IMR-90 (cell line): Measurements from ENCODE around the gene KTN1. TPM values are rescaled to one million over a fixed set of nuclear protein-coding genes. Genes with fewer than 3 reads are reported as not detected.

Experiments
- ATAC-seq: fragments of 200-7000 bp; cut with Tn5 transposase; 2 replicates; pipeline ENCODE4 v1.9.1; 2020; ENCODE audit warnings: low read depth, mild to moderate bottlenecking, moderate library complexity
- BruUV-seq: library from RNA; stranded (reverse); fragments of 400-500 nt; replicated peaks from 2 replicates; lab custom pipeline; 2021; lab: Mats Ljungman, UMichigan
- CTCF ChIA-PET: fragments of 300-600 bp; formaldehyde crosslinking; extraction: SDS; loops from one replicate; lab custom pipeline; 2021; ENCODE audit warnings: antibody characterized with exemption; lab: Yijun Ruan, JAX
- POLR2A ChIA-PET: fragments of 300-600 bp; sonication (Branson Sonifier 250); formaldehyde crosslinking; loops from one replicate; lab custom pipeline; 2022; ENCODE audit warnings: antibody characterized with exemption; ENCODE audit not compliant: unreplicated experiment; lab: Charles Lee
- DNase-seq: peaks from one replicate; pipeline ENCODE4 v3.0.0; 2013
- H2AFZ ChIP-seq: replicated peaks from 2 replicates; pipeline ENCODE3; 2013; ENCODE audit warnings: low read length, mild to moderate bottlenecking; ENCODE audit not compliant: poor library complexity
- H2AK5ac ChIP-seq: 2 replicates; pipeline ENCODE4 v1.6.1; 2013; ENCODE audit warnings: low read depth, low read length, inconsistent platforms
- H2AK9ac ChIP-seq: replicated peaks from 2 replicates; pipeline ENCODE3; 2013; ENCODE audit warnings: mild to moderate bottlenecking, low read depth, low read length, moderate library complexity; ENCODE audit not compliant: poor library complexity
- H2BK120ac ChIP-seq: 2 replicates; pipeline ENCODE4 v1.6.1; 2013; ENCODE audit warnings: low read depth, low read length, inconsistent platforms
- H2BK15ac ChIP-seq: 3 replicates; pipeline ENCODE4 v1.6.1; 2013; ENCODE audit warnings: low read depth, low read length, inconsistent platforms
- H2BK20ac ChIP-seq: 2 replicates; pipeline ENCODE4 v1.6.1; 2013; ENCODE audit warnings: low read depth, mild to moderate bottlenecking, inconsistent platforms, low read length, moderate library complexity
- H2BK5ac ChIP-seq: 2 replicates; pipeline ENCODE4 v1.6.1; 2013; ENCODE audit warnings: mild to moderate bottlenecking, low read depth, low read length, inconsistent platforms; ENCODE audit not compliant: poor library complexity, severe bottlenecking
- H3K14ac ChIP-seq: replicated peaks from 2 replicates; pipeline ENCODE4 v1.6.1; 2013; ENCODE audit warnings: low read depth, low read length, inconsistent platforms
- H3K18ac ChIP-seq: 2 replicates; pipeline ENCODE4 v1.6.1; 2013; ENCODE audit warnings: low read depth, low read length, control low read depth
- H3K23ac ChIP-seq: 2 replicates; pipeline ENCODE4 v1.6.1; 2013; ENCODE audit warnings: low read depth, low read length, inconsistent platforms
- H3K27ac ChIP-seq: 2 replicates; pipeline ENCODE4 v1.5.1; 2013; ENCODE audit warnings: mild to moderate bottlenecking, control low read depth, low read length; ENCODE audit not compliant: insufficient read depth
- H3K27me3 ChIP-seq: 2 replicates; pipeline ENCODE4 v1.6.1; 2013; ENCODE audit warnings: low read length; ENCODE audit not compliant: control insufficient read depth, insufficient read depth
- H3K36me3 ChIP-seq: 2 replicates; pipeline ENCODE4 v1.6.1; 2013; ENCODE audit warnings: low read length, mixed read lengths; ENCODE audit not compliant: control insufficient read depth, insufficient read depth
- H3K4ac ChIP-seq: 2 replicates; pipeline ENCODE4 v1.6.1; 2013; ENCODE audit warnings: low read depth, low read length, inconsistent platforms
- H3K4me1 ChIP-seq: 2 replicates; pipeline ENCODE4 v1.6.1; 2013; ENCODE audit warnings: low read length, mixed read lengths; ENCODE audit not compliant: control insufficient read depth, insufficient read depth
- H3K4me2 ChIP-seq: 2 replicates; pipeline ENCODE4 v1.6.1; 2013; ENCODE audit warnings: low read depth, mild to moderate bottlenecking, control low read depth, low read length, moderate library complexity
- H3K4me3 ChIP-seq: 2 replicates; pipeline ENCODE4 v1.5.1; 2013; ENCODE audit warnings: low read depth, mild to moderate bottlenecking, control low read depth, low read length, moderate library complexity; ENCODE audit not compliant: insufficient read depth
- H3K56ac ChIP-seq: 2 replicates; pipeline ENCODE4 v1.6.1; 2013; ENCODE audit warnings: low read length, inconsistent platforms; ENCODE audit not compliant: insufficient read depth; ENCODE audit errors: extremely low read depth
- H3K79me1 ChIP-seq, 2 experiments: 2 replicates each; pipeline ENCODE4 v1.6.1; 2013; ENCODE audit warnings: low read length in 2 of 2, inconsistent platforms in 1 of 2, low read depth in 1 of 2
- H3K9ac ChIP-seq: 2 replicates; pipeline ENCODE4 v1.6.1; 2013; ENCODE audit warnings: low read depth, low read length, control low read depth
- H3K9me1 ChIP-seq: 2 replicates; pipeline ENCODE4 v1.6.1; 2013; ENCODE audit warnings: low read length, inconsistent platforms; ENCODE audit not compliant: insufficient read depth
- H3K9me3 ChIP-seq: 2 replicates; pipeline ENCODE4 v1.6.1; 2013; ENCODE audit warnings: low read length; ENCODE audit not compliant: control insufficient read depth, insufficient read depth
- H4K20me1 ChIP-seq: 2 replicates; pipeline ENCODE4 v1.6.1; 2013; ENCODE audit warnings: low read length, inconsistent platforms; ENCODE audit not compliant: insufficient read depth
- H4K5ac ChIP-seq: 2 replicates; pipeline ENCODE4 v1.6.1; 2013; ENCODE audit warnings: mild to moderate bottlenecking, low read depth, low read length, control low read depth
- H4K8ac ChIP-seq, 2 experiments: 2 replicates each; pipeline ENCODE4 v1.6.1; 2013; ENCODE audit warnings: low read depth in 2 of 2, low read length in 2 of 2, control low read depth in 1 of 2, inconsistent platforms in 1 of 2
- H4K91ac ChIP-seq: 2 replicates; pipeline ENCODE4 v1.6.1; 2013; ENCODE audit warnings: low read depth, low read length, inconsistent platforms; ENCODE audit not compliant: insufficient read depth
- BHLHE40 ChIP-seq: fragments of 150-350 bp; IDR thresholded peaks from 2 replicates; pipeline ENCODE4 v1.6.1; 2016; ENCODE audit warnings: mild to moderate bottlenecking, low read depth, low read length
- POLR2A ChIP-seq: IDR thresholded peaks from 2 replicates; pipeline ENCODE4 v1.6.1; 2012; ENCODE audit warnings: mild to moderate bottlenecking, low read depth, low read length
- WGBS, 2 experiments: methylation state at CpG; one replicate each; pipeline versions ENCODE4 v1.1.5 to v1.1.7; 2013; ENCODE audit warnings: missing lambda C conversion rate in 2 of 2; ENCODE audit not compliant: insufficient read length in 1 of 2; ENCODE audit errors: extremely low coverage in 2 of 2; 5-methylcytosine and 5-hydroxymethylcytosine counted together
- dilution Hi-C: fragments of 300-500 bp; cut with HindIII; formaldehyde crosslinking; loops from one replicate; pipeline ENCODE4 v1.14.3; 2018; ENCODE audit warnings: low sequenced_read_pairs; ENCODE audit not compliant: unreplicated experiment
- in situ Hi-C: fragments of 300-500 bp; cut with MboI; formaldehyde crosslinking; loops from 3 replicates; pipeline ENCODE4 v1.14.3; 2019; ENCODE audit warnings: low sequenced_read_pairs, inconsistent platforms, mixed read lengths
- intact Hi-C: fragments of 100-400 bp; cut with micrococcal nuclease; formaldehyde crosslinking; loops from 2 replicates; pipeline ENCODE4 v1.10.0; 2022
- polyA plus RNA-seq, 3 experiments: library from polyadenylated mRNA; depleted of rRNA; stranded (reverse); fragments of >200 nt; gene quantifications; 2 replicates each; pipeline ENCODE4 v1.2.3, GENCODE V29; 2012; ENCODE audit warnings: low replicate concordance in 1 of 3
- total RNA-seq: library from RNA; depleted of rRNA; stranded (reverse); fragments of >200 nt; gene quantifications from 2 replicates; pipeline ENCODE4 v1.2.3, GENCODE V29; 2012

KTN1 gene
- total and polyA plus RNA-seq, 2 of the 4 experiments (the other 2 are of a cell fraction): 42.1 to 57.2 TPM

GRCh38 chr14:55582746-55583145, 2.7 kb downstream of the KTN1 start:
- H4K5ac ChIP-seq: no peak overlapping the region
- in situ Hi-C loops (no loop called here), dilution Hi-C loops (no loop called here), intact Hi-C loops (no loop called here)
- H3K14ac ChIP-seq: no peak overlapping the region
- no peaks in the 10 kb centered on the region for H3K9me3 ChIP-seq
- ChIA-PET CTCF (no interaction called here), POLR2A (no interaction called here)
- H3K36me3 ChIP-seq: no peaks in the 10 kb centered on the region
- H3K18ac ChIP-seq: no peak overlapping the region
- no peak for ATAC-seq
- no CpG with 5 or more reads among the region's 2 CpGs for WGBS, 2 experiments
- no peak overlapping the region for H2BK5ac ChIP-seq
- H3K27me3 ChIP-seq: no peaks in the 10 kb centered on the region
- H3K4ac ChIP-seq: no peak overlapping the region
- no peak overlapping the region for H2AK5ac ChIP-seq
- peaks cover 63% of the 10 kb centered on the region for H4K20me1 ChIP-seq
- DNase-seq: no peak
- no peak overlapping the region for H2AFZ ChIP-seq
- no peak overlapping the region for H4K8ac ChIP-seq
- H2BK15ac ChIP-seq: no peak overlapping the region
- no peak overlapping the region for H3K23ac ChIP-seq
- no peak overlapping the region for H3K27ac ChIP-seq
- H3K9me1 ChIP-seq: peaks cover 22% of the 10 kb centered on the region
- H3K4me2 ChIP-seq: peak overlapping the region; percentile 13; the same call in 1 of the 2 replicates
- H3K4me3 ChIP-seq: no peak overlapping the region
- no peak overlapping the region for H2BK20ac ChIP-seq
- H3K4me1 ChIP-seq: peaks cover 16% of the 10 kb centered on the region
- no peak overlapping the region for H3K9ac ChIP-seq
- H2AK9ac ChIP-seq: no peak overlapping the region
- peaks cover 14 to 65% of the 10 kb centered on the region in 2 experiments for H3K79me1 ChIP-seq
- no TSS peak for BruUV-seq
- no peak overlapping the region for H4K91ac ChIP-seq
- no peak overlapping the region for H2BK120ac ChIP-seq
- TF ChIP-seq BHLHE40 (no peak), POLR2A (no peak)
- H3K56ac ChIP-seq: no peak overlapping the region
